DMS53 treated with DMSO at 0.1 percent for 48 hours (cell line): ENCODE measurements around the gene MAP4K4.
"Not testable (repeated sequence)": the region's sequence is repeated elsewhere in the genome, so short reads cannot be mapped to it uniquely, and the experiment has no call there.

Source experiments
- DNase-seq: peaks from one replicate; lab custom pipeline; 2025; ENCODE audit not compliant: unreplicated experiment; lab: John Stamatoyannopoulos, UW

MAP4K4 gene

DNA sequence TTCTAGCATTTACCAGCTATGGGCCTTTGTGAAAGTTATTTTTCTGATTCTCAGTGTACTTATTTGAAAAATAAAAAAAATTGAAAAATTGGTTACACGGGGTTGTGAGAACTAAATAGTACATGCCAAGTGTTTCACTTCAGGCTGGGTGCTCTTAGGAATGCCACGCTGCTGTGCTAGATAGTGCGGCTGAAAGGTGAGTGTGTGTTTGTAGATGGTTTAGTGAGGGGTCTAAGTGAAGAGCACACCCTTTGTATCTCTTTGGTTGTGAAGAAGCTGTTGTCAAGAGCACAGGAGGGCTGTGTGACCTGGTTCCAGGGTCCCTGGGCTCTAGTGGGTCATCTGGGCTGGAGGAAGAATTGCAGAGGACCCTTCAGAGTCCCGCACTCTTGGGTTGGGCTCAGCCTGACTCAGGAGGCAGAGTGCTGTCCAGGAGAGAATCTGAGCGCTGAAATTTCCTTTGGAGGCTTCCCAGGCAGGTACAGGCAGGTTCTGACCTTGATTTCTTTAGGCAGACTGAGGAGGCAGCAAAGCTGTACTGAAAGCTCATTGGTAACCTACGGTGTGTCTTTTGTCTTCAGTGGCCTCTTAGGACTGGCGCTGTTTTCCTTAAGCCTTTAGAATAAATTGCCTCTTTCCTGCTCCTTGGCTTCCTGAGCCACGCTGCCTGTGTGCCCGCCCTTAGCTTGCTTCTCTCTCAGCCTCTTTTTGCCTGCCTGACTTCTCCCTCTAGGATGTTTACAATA is 44.4 kb downstream of the MAP4K4 start:
- DNase-seq, result no peak

DNA sequence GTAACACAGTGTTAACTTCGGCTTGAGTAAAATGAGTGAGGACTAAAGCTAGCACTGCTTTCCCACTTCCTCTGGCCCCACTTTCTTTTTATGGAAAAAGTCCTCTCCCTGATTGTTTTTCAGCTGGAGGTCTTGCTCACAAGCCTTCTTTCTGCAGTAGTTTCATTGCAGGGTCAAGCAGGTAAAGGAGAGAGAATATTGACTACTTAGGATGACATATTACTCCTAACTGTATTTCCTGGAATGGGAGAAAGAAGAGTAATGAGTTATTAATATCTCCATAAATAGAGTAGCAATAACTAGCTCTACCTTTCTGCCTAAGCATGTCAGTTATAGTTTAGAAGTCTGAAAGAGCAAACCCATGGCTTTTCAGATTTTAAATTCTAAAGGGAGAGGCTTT is 45.0 kb downstream of the MAP4K4 start:
- DNase-seq, result no peak

DNA sequence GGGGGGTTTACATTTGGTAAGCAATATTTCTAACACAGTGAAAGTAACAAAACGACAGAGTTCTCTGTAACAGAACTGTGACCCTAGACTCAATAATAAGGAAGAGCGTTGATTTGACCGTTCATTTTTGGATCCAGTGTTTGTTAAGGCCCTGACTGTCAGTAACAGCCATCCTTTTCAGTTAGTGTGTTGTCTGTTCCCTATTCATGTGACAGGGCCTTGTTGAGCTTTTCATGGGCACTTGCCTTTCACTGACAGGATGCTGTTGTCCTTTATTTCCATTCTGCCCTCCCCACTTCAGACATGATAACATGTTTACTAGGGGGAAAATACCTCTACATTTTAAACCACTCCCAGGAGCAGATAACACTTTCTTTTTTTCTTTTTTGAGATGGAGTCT is 45.8 kb downstream of the MAP4K4 start:
- DNase-seq, result no peak

DNA sequence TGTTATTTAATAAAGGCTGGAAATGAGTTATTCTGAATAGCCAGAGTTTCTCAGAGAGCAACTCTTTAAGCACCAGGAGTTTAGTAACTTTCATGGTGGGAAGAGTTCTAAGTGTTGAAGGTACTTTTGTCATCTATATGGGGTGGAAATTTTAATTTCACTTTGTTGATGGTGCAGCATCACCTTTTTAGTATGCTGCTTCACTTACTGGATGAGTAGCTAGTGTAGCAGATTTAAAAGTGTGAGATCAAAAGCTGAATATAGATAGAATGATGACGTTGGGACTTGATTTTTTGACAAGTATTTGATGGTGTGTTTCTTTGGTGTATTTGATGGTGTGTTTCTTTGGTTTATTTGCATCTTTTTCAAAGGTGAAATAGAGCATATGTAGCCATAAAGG is 47.3 kb downstream of the MAP4K4 start:
- no peak for DNase-seq

DNA sequence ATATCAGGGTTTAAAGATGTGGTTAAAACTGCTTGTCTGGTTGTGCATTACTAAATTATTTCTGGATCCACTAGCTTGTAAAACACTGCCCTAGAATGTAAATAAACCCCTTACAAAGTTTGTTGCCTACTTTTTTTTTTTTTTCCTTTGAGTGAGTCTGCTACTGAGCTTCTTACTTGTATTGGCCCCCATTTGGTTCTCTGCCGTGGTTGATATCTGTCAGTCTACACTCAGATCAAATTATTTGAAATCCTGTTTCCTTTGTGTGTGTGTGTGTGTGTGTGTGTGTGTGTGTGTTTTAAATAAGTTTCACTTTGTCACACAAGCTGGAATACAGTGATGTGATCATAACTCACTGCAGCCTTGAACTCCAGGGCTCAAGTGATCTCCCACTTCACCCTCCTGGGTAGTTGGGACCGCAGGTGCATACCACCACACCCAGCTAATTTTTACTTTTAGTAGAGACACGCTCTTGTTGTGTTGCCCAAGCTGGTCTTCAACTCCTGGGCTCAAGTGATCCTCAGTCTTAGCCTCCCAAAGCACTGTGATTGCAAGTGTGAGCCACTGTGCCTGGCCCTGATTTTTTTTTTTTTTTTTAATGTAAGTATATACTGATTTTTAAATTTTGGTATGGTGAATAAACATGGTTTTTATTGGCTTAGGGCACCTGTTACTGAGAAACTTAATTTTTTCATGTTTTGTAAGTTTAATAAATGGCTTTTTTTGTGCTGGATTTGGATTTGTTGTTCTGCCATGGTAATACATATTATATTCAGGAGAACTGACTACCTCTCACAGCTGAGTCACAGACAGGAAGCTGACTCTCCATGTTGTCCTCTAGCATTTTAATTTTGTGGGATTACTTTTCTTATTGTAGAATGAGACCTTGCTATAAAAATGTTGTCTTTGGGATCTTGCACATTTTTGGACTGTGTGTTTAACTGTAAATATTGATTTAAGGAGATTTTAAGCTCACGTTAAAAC is 48.5 kb downstream of the MAP4K4 start:
- no peak for DNase-seq

DNA sequence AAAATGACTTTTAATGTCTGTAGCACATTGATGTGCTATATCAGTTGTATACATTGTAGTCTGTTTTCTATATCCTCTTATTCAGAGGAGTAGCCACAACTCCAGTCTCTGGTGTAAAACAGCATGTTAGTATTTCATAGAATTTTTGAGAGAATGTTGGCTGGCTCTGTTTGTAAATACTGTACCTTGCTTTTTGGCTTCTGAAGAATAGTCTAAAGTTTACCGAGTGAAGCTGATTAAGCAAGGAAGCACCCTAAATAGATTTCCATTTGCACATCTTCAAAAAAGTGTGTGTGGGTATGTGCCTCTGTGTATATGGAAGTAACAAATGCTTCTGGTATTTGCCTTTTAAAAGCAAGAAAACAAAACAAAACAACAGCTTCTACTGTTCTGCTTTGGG is 50.5 kb downstream of the MAP4K4 start:
- DNase-seq, result no peak

DNA sequence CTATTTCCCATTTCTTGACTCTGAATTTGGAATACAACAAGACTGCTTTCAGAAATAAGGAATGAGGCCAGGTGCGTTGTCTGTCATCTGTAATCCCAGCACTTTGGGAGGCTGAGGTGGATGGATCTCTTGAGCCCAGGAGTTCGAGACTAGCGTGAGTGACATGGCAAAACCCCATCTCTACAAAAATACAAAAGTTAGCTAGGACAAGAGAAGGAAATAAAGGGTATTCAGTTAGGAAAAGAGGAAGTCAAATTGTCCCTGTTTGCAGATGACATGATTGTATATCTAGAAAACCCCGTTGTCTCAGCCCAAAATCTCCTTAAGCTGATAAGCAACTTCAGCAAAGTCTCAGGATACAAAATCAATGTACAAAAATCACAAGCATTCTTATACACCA is 51.0 kb downstream of the MAP4K4 start:
- DNase-seq, result not testable (repeated sequence)

DNA sequence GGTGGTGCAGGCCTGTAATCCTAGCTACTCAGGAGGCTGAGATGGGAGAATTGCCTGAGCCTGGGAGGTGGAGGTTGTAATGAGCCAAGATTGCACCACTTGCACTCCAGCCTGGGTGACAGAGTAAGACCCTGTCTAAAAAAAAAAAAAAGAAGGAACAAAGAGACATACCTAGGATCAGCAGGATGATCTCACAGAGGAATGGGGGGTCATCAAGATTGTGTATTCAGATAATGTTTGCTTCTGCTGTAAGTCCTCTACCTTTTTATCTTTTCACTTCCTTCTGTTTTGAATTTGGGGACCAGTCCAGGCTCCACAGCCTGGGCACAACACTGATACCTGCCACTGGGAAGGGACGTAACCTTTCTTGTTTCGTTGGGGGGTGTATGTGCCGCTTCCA is 53.2 kb downstream of the MAP4K4 start:
- no peak for DNase-seq

DNA sequence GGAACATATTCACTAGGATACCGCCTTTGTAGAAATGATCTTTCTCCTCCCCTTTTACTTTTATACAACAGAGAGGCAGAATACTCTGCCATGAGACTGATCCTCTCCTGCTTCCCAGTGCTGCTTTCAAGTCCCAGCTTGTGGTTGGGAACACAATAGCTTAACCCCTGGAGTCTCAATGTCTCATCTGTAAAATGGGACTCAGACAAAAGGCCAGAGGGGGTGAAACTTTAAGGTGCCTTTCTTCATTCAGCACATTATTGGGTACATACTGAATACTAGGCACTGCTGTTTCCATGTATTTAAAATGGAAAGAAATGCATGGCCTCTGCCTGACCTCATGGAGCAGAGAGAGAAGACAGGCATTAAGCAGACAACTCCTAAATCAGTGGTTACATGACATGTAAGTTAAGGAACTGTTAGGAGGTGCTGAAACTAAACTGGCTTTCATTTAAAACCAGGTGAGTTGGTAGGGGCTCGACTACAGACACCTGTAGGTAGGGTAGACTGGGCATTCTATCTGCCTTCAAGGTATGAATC is 53.8 kb downstream of the MAP4K4 start:
- DNase-seq, result no peak

DNA sequence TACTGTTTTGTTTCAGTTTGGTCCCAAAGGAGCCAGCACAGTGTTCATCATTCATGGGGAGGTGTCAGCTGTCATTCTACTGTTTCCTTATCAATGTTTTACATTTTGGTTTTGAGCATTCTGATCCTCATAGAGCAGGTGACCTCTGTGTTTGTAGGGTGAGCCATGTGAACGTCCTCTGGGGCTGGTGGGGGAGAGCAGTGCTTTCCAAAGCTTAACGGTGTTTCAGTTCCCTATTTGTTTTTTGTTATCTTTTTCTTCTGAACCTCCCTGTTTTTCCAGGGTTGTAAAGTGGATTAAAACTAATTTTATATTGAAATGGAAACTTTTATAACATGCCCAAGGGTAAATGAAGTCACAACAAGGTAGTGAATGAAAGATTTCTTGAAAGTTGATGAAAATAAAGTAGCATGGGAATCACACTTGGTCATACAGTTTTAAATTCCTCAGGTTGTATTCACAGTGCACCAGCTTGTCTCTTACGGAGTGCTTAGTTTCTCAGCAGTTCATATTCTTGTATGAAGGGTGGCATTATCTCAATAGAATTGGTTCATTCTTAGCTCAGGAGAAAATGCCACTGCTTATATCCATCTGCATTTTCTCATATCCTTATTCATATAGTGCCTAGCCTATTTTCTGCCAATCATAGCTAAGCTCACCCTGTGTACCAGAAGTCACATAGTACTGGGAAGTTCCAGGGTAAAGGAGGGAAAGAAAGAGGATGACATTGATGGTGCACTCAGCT is 54.5 kb downstream of the MAP4K4 start:
- no peak for DNase-seq

DNA sequence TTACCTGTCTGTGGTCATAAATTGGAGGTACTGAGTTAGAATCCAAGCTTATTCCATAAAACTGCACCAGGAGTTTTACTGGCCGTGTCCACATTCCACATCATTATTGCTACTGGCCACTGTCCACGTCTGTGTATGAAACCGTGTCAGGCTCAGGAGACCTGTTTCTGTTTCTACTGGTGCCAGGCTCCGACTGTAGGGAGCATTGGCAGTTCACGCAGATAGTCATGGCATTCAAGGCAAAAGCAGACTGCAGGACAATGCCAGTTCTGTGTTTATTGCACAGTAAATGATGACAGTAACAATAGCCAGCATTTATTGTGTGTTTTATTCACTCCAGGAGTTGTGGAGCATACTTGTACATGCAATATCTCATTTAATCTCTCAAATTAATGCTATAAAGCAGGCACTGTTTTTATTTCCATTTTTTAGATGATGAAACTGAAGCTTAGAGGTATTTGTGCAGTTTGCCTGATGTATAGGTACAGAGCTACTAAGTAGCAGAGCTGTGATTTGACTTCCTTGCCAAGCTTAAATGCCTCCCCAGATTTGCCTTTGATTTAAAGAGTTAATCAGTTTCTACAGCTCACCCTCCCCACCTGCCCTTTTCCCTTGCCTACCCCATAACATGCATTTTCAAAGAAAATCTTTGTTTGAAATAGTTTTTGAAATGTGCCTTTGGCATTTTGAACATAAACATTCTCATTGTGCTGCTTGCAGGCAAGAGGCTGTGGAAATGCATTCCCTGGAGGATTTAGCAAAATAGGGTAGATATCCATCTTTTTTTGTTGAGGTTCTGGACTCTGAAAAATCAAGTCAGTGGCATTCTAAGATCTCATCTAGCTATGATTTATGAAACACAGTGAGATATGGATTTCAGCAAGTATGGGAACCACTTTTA is 55.5 kb downstream of the MAP4K4 start:
- DNase-seq, result no peak

DNA sequence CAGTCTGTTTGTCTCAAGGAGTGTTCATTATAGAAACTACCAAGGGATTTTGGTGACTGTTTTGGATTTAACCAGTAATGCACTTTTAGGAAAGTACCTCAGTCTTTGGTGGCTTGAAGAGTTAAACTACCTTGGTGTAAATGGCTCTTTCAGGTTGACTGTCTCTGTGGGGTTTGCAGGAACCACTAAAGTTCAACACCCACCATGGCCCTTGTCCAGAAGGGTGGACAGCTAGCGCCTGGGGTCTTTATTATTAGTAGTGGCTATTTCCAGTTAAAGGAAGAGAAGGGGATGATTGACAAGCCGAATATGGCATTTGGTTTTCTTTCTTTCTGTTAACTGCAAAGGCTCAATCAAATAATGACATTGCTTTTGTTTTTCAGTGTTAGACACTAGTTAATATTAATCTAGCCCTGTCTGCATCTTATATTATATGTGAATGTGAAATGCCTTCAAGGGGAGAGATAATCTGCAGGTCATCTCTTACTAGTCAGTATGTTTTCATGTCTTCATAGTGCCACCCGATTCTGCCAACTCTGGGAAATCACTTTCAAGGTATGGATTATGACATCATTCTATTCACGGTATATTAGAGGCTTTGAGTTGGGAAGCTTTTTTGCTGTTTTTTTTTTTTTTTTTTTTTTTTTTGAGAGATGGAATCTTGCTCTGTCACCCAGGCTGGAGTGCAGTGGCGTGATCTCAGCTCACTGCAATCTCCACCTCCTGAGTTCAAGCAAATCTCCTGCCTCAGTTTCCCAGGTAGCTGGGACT is 56.4 kb downstream of the MAP4K4 start:
- DNase-seq, result no peak

DNA sequence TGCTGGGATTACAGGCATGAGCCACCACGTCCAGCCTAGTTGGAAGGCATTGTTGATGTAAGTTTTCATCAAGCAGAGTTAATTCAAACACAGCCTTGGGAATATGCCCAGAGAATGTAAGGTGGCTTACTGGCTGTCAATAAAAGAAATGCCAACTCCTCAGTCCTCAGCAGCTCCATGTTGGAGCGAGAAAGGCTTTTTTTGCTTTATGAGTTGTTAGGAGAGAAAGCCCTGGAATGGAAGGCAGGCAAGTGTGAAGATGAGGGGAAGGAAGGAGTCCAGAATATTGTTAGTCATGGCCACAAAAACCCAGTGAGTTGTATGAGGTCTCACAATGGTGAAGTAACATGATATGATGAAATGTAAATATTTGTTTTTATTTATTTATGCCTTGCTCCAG is 57.1 kb downstream of the MAP4K4 start:
- DNase-seq, result peak; percentile 53

DNA sequence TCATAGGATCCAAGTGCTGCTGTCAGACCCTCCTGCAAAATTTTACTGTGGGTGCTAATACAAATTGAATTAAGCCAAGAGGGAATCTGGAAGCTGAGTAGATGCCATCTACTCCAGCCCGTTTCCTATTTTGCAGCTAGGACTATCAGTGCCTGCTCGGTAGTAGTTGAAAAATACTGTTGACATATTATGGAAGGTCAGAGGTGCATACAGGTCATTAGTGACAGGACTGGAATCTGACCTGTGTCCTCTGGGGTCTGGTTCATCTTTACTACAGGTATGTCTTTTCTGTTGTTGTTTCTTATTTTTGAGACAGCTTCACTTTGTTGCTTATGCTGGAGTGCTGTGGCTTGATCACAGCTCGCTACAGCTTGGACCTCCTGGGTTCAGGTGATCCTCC is 58.8 kb downstream of the MAP4K4 start:
- DNase-seq, result no peak

DNA sequence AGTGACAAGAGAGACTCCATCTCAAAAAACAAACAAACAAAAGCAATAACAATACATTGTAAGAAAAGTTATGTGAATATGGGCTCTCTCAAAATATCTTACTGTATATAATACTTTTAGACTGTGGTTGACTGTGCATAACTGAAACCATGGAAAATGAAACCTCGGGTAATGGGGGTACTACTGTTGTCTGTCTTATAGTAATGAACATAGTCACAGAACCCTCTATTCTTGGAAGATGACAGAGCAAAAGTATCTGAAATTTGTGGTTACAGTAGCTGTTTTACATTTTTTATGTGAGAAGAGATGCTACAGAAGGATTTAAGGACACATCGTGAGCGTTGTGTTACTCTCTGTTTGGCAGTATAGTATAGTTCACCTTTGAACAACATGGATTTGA is 60.5 kb downstream of the MAP4K4 start:
- DNase-seq, result no peak

DNA sequence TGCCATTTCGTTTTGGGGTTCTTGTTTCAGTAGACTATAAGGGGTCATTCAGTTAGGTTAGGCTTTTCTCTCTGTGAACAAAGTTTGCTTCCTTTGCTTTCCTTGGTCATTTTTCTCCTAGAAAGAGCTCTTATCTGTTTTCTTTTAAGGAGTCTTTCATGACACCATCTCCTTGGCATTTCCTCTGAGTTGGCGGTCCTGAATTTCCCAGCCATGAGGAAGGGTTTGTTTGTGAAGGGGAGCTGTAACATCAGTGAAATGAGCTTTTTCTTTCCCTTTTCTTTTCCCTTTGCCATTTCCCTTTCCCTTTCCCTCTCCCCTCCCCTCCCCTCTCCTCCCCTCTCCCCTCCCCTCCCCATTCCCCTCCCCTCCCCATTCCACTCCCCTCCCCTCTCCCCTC is 61.7 kb downstream of the MAP4K4 start:
- DNase-seq, result no peak

DNA sequence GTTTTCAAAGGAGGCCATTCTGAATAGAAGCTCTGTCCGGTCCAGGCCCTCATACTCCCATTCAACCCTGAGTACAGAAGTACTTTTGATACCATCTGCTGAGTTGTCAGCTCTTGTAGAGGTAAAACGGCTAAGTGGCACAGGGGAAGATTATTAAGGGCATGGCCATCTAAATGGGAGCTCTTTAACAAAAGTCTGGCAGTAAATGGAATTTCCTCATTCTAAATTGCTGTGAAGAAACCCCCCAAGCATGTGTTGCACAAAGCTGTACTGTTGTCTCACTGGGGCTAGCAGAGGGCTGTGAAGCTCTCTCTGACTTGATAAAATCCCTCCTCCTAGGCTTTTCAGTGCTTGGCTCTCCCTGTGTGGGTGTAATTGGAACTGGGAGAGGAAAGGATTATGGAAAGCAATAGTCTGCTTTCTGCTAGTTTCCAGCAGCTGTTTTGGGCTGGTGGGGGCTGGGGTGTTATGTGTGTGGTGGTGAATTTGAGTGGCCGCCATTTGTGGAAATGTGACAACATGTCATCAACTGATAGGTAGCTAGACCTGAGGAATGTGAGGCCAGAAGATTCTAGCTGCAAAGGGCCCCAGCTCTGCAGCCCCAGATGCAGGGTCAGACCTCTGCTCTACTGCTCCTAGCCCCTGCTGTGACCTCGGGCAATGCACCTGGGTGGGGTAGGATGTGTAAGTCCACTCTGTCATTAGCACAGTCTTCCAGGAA is 65.1 kb downstream of the MAP4K4 start:
- no peak for DNase-seq

DNA sequence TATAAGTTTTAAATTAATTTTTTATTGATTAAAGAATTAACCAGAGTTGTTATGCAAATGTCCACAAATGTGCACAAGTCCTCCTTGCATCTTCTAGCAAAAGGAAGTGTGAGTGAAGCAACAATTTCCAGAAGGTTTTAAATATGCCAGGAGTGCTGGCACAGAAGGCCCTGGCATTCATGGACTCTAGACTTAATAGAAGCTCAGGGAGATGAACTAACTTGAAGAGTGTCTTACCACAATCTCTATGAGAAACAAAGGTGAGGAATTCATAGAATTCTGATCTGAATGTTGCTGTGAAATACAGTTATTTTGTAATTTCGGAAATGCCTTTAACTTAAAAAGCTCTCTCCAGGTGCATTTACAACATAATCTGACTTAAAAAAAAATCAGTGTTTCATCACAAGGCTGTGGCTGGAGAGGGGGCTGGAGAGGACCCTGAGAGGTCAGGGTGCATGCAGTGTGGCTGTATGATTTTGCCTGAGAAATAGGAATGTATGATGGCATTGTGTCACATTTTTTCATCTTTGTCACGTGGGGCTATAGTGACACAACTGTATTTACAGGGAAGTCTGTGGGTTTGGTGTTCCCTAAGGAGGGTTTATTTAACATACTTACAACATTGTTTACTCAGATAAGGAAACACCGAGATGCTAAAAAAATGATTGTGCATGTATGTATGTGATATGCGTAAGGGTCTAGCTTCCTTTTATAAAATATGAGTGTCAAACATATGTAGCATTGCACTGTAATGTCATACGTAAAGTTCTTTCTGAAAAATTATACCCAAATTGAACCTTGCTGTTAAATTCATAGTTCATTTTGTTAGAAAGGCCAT is 66.2 kb downstream of the MAP4K4 start:
- no peak for DNase-seq
